Upper lobe of left lung (tissue), 6 donors: ENCODE data around the gene CFAP251. TPM values are rescaled to one million over a fixed set of nuclear protein-coding genes. Genes with fewer than 3 reads are reported as not detected.
"Not testable (repeated sequence)": the region's sequence is repeated elsewhere in the genome, so short reads cannot be mapped to it uniquely, and the experiment has no call there.

ENCODE experiments used
- ATAC-seq, 2 donors: fragments of 200-7000 bp; cut with Tn5 transposase; one replicate each; pipeline ENCODE4 v1.9.1; 2022; ENCODE audit warnings: mild to moderate bottlenecking in 2 of 2, moderate library complexity in 2 of 2; ENCODE audit not compliant: low FRiP score in 2 of 2
- DNase-seq, 2 donors: peaks; one replicate each; pipeline ENCODE4 v3.0.0-alpha.2; 2019 to 2020
- H3K27ac ChIP-seq, 4 donors: fragments of 200-600 bp; sonication (generic); one replicate each; pipeline ENCODE4 v1.5.1; 2016 to 2019
- H3K27me3 ChIP-seq, 4 donors: fragments of 200-600 bp; sonication (generic); one replicate each; pipeline ENCODE4 v1.5.1; 2017 to 2019
- H3K36me3 ChIP-seq, 4 donors: fragments of 200-600 bp; sonication (generic); one replicate each; pipeline ENCODE4 v1.5.1; 2016 to 2019
- H3K4me1 ChIP-seq, 4 donors: fragments of 200-600 bp; sonication (generic); one replicate each; pipeline ENCODE4 v1.5.1; 2018 to 2019
- H3K4me3 ChIP-seq, 4 donors: fragments of 200-600 bp; sonication (generic); one replicate each; pipeline ENCODE4 v1.5.1; 2017 to 2019; ENCODE audit warnings: mild to moderate bottlenecking in 2 of 4, moderate library complexity in 1 of 4
- H3K9me3 ChIP-seq, 4 donors: fragments of 200-600 bp; sonication (generic); one replicate each; pipeline ENCODE4 v1.5.1; 2018 to 2019
- EP300 ChIP-seq, 4 donors: sonication (generic); formaldehyde crosslinking; IDR thresholded peaks; one replicate each; pipeline ENCODE4 v1.5.1; 2017; ENCODE audit warnings: antibody characterized with exemption in 4 of 4, control low read depth in 2 of 4
- POLR2A ChIP-seq, 4 donors: fragments of 450-650 bp; IDR thresholded peaks; one replicate each; pipeline ENCODE4 v1.5.1; 2016 to 2017; ENCODE audit warnings: antibody characterized with exemption in 4 of 4, mild to moderate bottlenecking in 2 of 4
- POLR2AphosphoS5 ChIP-seq, 2 donors: sonication (generic); formaldehyde crosslinking; IDR thresholded peaks; one replicate each; pipeline ENCODE4 v1.5.1; 2017; ENCODE audit warnings: antibody characterized with exemption in 2 of 2
- WGBS, 2 donors: methylation state at CpG; one replicate each; pipeline ENCODE4 v1.1.5; 2017 to 2018; 5-methylcytosine and 5-hydroxymethylcytosine counted together
- total RNA-seq, 6 donors: library from RNA; depleted of rRNA in 4 of 6; stranded (reverse); fragments of >200 nt in 4 of 6; gene quantifications; one replicate each; pipeline versions ENCODE4 v1.1.0 to v1.2.1, GENCODE V29; 2016 to 2021
- TF ChIP-seq, protein P1 (sequence below), 6 experiments: fragments of 450-650 bp in 4 of 6; fragments of 200-600 bp in 2 of 6; sonication (generic) in 2 of 6; IDR thresholded peaks; one replicate each; pipeline ENCODE4 v1.5.1; 2016 to 2019; ENCODE audit warnings: antibody characterized with exemption in 6 of 6
- donor health status: DM: no; HTN: no; CAD: no; lungs with moderate emphysema.
- donor health status: DM: no; HTN: yes; CAD: no; lungs with severe emphysema.

Gene CFAP251
- total RNA-seq, 6 donors from 2014 or later: 3.1 to 65.1 (median 12.7) TPM

DNA sequence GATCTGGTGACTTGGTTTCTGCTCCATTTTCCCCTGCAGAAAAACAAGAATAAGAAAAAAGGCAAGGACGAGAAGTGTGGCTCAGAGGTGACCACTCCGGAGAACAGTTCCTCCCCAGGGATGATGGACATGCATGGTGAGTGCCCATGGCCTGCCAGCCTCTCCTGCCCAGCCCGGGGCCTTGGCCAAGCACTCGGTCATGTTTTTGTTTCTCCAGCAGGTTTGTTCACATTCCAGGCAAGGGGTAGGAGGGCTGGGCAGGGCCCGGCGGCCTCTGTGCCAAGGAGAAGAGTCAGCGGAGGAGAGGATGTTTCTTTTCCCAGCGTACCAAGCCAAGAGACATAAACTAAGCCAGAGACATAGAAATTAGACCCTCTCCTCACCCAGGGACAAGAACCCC is 116.9 kb downstream of the CFAP251 start:
- DNase-seq: peak in 1 of 2 donors; percentile 86
- WGBS, 2 donors: 60 to 66% methylated on average over 8 of the region's 8 CpGs
- peak in 1 of 2 donors; percentile 87 for ATAC-seq

DNA sequence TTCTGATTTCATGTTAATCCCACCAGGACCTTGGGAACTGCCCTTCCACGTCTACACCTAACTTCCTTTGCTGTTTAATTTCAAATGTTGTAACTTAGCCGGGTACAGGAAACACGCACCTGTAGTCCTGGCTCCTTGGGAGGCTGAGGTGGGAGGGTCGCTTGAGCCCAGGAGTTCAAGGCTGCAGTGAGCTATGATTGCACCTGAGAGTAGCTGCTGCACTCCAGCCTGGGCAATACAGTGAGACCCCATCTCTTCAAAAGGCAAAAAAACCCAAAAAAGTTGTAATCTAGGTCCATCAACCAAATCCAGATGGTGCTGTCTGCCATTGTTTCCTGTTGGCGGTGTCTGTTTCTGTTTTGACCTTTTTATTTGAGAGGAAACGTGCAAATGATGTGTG is 117.8 kb downstream of the CFAP251 start:
- peak overlapping the region in 1 of 4 donors; percentile 21 for H3K27ac ChIP-seq
- DNase-seq (no peak), ATAC-seq (no peak)
- H3K4me1 ChIP-seq: peaks cover 2 to 22% (median 9%) of the 10 kb centered on the region in 4 donors
- H3K9me3 ChIP-seq: no peaks in the 10 kb centered on the region
- peaks cover 0 to 30% (median 5%) of the 10 kb centered on the region in 4 donors for H3K36me3 ChIP-seq
- H3K4me3 ChIP-seq: no peak overlapping the region
- WGBS, 2 donors: 80 to 92% methylated on average over 6 of the region's 6 CpGs
- no peaks in the 10 kb centered on the region for H3K27me3 ChIP-seq
- no peak for TF ChIP-seq EP300 (IDR thresholded peaks at IDR 0.05)

More for the DNA sequence above, 116.9 kb downstream of the CFAP251 start:
- peak overlapping the region in 3 of 4 donors; percentile 4 to 35 (median 21) for H3K27ac ChIP-seq
- TF ChIP-seq POLR2A (IDR thresholded peaks at IDR 0.05) (no peak), EP300 (IDR thresholded peaks at IDR 0.05) (no peak), POLR2AphosphoS5 (IDR thresholded peaks at IDR 0.05) (no peak)
- TF ChIP-seq, protein P1, sequence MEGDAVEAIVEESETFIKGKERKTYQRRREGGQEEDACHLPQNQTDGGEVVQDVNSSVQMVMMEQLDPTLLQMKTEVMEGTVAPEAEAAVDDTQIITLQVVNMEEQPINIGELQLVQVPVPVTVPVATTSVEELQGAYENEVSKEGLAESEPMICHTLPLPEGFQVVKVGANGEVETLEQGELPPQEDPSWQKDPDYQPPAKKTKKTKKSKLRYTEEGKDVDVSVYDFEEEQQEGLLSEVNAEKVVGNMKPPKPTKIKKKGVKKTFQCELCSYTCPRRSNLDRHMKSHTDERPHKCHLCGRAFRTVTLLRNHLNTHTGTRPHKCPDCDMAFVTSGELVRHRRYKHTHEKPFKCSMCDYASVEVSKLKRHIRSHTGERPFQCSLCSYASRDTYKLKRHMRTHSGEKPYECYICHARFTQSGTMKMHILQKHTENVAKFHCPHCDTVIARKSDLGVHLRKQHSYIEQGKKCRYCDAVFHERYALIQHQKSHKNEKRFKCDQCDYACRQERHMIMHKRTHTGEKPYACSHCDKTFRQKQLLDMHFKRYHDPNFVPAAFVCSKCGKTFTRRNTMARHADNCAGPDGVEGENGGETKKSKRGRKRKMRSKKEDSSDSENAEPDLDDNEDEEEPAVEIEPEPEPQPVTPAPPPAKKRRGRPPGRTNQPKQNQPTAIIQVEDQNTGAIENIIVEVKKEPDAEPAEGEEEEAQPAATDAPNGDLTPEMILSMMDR (IDR thresholded peaks at IDR 0.05): no peak
- H3K9me3 ChIP-seq: no peaks in the 10 kb centered on the region
- peaks cover 2 to 16% (median 9%) of the 10 kb centered on the region in 4 donors for H3K4me1 ChIP-seq
- no peaks in the 10 kb centered on the region for H3K27me3 ChIP-seq
- H3K36me3 ChIP-seq: peaks cover 0 to 30% (median 5%) of the 10 kb centered on the region in 4 donors
- no peak overlapping the region for H3K4me3 ChIP-seq

DNA sequence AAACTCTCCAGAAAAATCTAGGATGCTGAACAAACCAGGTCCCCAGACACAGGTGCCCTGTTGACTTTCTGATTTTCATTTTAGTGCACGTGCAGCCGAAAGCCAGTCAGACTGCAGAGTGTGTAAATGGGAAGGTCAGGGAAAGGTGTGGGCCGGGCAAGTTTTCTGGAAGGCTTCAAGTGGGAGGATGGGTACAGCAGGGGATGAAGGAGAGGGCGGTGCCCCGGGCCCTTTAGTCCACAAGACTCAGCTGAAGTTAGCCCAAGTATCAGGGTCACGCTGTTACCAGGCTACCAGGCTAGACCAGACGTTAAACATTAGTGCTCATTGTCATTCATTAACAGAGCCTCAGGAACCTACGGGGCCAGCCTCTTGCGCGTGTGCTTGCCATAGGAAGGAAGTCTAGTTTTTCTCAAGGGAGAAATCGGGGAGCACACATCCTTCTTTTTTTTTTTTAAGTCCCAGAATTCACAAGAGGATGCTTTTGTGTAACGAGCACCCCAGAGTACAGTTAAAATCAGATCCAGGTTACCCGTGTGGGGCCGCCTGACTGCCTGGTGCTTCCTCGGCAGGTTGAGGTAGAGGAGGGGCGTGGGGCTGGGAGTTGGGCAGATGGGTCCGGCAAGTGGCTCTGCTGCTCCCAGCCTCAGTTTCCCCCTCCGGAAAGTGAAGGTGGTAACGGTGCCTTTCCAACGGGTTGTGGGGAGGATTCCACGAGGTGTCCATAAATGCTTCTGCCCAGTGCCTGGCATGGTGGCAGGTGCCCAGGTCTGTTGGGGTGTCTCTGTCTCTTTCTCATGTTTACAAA is 122.4 kb downstream of the CFAP251 start:
- Histone ChIP-seq H3K4me1 (peaks cover 0 to 13% (median 0%) of the 10 kb centered on the region in 4 donors), H3K27ac (peak overlapping the region in 1 of 4 donors; percentile 30), H3K27me3 (no peaks in the 10 kb centered on the region), H3K36me3 (peaks cover 0 to 33% (median 10%) of the 10 kb centered on the region in 4 donors), H3K9me3 (no peaks in the 10 kb centered on the region), H3K4me3 (no peak overlapping the region)
- peak in 1 of 2 donors; percentile 77 for DNase-seq
- WGBS, 2 donors: 80 to 84% methylated on average over 21 of the region's 21 CpGs
- ATAC-seq: peak; percentile 66 to 90
- TF ChIP-seq EP300 (IDR thresholded peaks at IDR 0.05): no peak
- no peak for TF ChIP-seq POLR2AphosphoS5 (IDR thresholded peaks at IDR 0.05)
- no peak for TF ChIP-seq POLR2A (IDR thresholded peaks at IDR 0.05)
- TF ChIP-seq, protein P1 (IDR thresholded peaks at IDR 0.05): no peak

DNA sequence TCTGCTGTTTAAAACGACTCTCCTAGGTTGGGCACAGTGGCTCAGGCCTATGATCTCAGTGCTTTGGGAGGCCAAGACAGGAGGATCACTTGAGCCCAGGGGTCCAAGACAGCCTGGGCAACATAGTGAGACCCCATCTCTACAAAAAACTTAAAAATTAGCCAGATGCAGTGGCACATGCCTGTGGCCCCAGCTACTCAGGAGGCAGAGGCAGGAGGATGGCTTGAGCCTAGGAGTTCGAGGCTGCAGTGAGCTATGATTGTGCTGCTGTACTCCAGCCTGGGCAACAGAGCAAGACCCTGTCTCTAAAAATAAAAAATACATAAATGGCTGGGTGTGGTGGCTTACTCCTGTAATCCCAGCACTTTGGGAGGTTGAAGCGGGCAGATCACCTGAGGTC is 123.1 kb downstream of the CFAP251 start:
- H3K4me3 ChIP-seq, DNase-seq, ATAC-seq, H3K27me3 ChIP-seq, H3K9me3 ChIP-seq, H3K4me1 ChIP-seq: not testable (repeated sequence)
- WGBS, 2 donors: 89 to 95% methylated on average over 2 to 3 of the region's 3 CpGs
- Histone ChIP-seq H3K27ac (peak overlapping the region in 1 of 4 donors; percentile 30), H3K36me3 (peaks cover 0 to 33% (median 9%) of the 10 kb centered on the region in 4 donors)

DNA sequence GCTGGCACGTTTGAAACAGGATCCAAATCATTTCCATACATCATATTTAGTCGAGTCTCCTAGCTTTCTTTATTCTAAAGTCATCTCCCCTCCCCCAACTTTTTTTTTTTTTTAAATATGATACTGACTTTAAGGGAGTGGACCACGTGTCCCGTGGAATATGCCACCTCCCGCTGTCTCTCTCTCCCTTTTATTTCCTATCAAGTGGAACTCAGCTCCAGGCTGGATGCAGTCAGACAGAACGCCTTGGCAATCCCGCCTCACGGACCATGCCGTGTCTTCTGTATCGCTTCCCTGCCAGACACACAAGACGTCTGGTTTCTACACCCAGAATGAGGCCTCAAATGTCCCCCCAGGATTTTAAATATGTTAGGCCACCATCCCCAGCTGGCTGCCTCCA is 124.5 kb downstream of the CFAP251 start:
- ATAC-seq (no peak), DNase-seq (no peak)
- Histone ChIP-seq H3K27ac (no peak overlapping the region), H3K27me3 (no peaks in the 10 kb centered on the region), H3K4me1 (peaks cover 0 to 9% (median 0%) of the 10 kb centered on the region in 4 donors), H3K9me3 (no peaks in the 10 kb centered on the region), H3K4me3 (no peak overlapping the region), H3K36me3 (peaks cover 0 to 28% (median 9%) of the 10 kb centered on the region in 4 donors)
- WGBS, 2 donors: 90 to 92% methylated on average over 11 of the region's 11 CpGs
- TF ChIP-seq, protein P1 (IDR thresholded peaks at IDR 0.05): no peak
- TF ChIP-seq EP300 (IDR thresholded peaks at IDR 0.05) (no peak), POLR2A (IDR thresholded peaks at IDR 0.05) (no peak), POLR2AphosphoS5 (IDR thresholded peaks at IDR 0.05) (no peak)
